Glutamatergic neuron (in vitro differentiated cells): ENCODE results near the gene CDH23. TPM values are rescaled to one million over a fixed set of nuclear protein-coding genes. Genes with fewer than 3 reads are reported as not detected.

ENCODE experiments used
- DNase-seq: peaks from one replicate; pipeline ENCODE4 v3.0.0; 2022
- H3K27ac Mint-ChIP-seq: one replicate; pipeline ENCODE4 v1.8.0; 2020; ENCODE audit warnings: mild to moderate bottlenecking, mixed read lengths, inconsistent platforms; ENCODE audit not compliant: unreplicated experiment
- H3K27me3 Mint-ChIP-seq: one replicate; pipeline ENCODE4 v1.8.0; 2020; ENCODE audit warnings: mild to moderate bottlenecking, moderate library complexity, mixed read lengths, inconsistent platforms; ENCODE audit not compliant: unreplicated experiment
- H3K36me3 Mint-ChIP-seq: one replicate; pipeline ENCODE4 v1.8.0; 2020; ENCODE audit warnings: mild to moderate bottlenecking, mixed read lengths, inconsistent platforms; ENCODE audit not compliant: unreplicated experiment
- H3K4me1 Mint-ChIP-seq: one replicate; pipeline ENCODE4 v1.8.0; 2020; ENCODE audit warnings: mild to moderate bottlenecking, low read depth, mixed read lengths, inconsistent platforms; ENCODE audit not compliant: unreplicated experiment
- H3K4me3 Mint-ChIP-seq: one replicate; pipeline ENCODE4 v1.8.0; 2020; ENCODE audit warnings: mild to moderate bottlenecking, mixed read lengths, inconsistent platforms; ENCODE audit not compliant: unreplicated experiment
- H3K9me3 Mint-ChIP-seq: one replicate; pipeline ENCODE4 v1.8.0; 2020; ENCODE audit warnings: mild to moderate bottlenecking, moderate library complexity, mixed read lengths, inconsistent platforms; ENCODE audit not compliant: unreplicated experiment
- CTCF ChIP-seq: fragments of 200-600 bp; sonication (generic); IDR thresholded peaks from one replicate; pipeline ENCODE4 v1.5.0; 2021; ENCODE audit not compliant: partially characterized antibody, unreplicated experiment
- total RNA-seq: library from RNA; stranded (reverse); fragmentation: NEBNext Ultra II Directional; extraction: Animal tissue kit (Norgen Biotek cat#: 25700); gene quantifications from one replicate; pipeline ENCODE4 v1.2.1, GENCODE V29; 2021; ENCODE audit not compliant: unreplicated experiment

CDH23 gene
- total RNA-seq, 1 donor from 2014 or later, result 2.0 TPM

- no peak for TF ChIP-seq CTCF
- no peak for DNase-seq
- H3K27me3 Mint-ChIP-seq, result peaks cover 6% of the 10 kb centered on the region
- H3K27ac Mint-ChIP-seq, result no peak overlapping the region
- peaks cover 2% of the 10 kb centered on the region for H3K9me3 Mint-ChIP-seq
- no peaks in the 10 kb centered on the region for H3K36me3 Mint-ChIP-seq
- peaks cover 4% of the 10 kb centered on the region for H3K4me1 Mint-ChIP-seq
- H3K4me3 Mint-ChIP-seq, result no peak overlapping the region
Measured at GRCh38 chr10:71767420-71768035, 370.8 kb downstream of the CDH23 start.

GRCh38 chr10:71769279-71769823, 372.6 kb downstream of the CDH23 start:
- no peak for TF ChIP-seq CTCF
- Mint-ChIP-seq H3K27ac (no peak overlapping the region), H3K36me3 (no peaks in the 10 kb centered on the region), H3K9me3 (peaks cover 2% of the 10 kb centered on the region), H3K4me3 (no peak overlapping the region), H3K4me1 (peaks cover 6% of the 10 kb centered on the region), H3K27me3 (peaks cover 4% of the 10 kb centered on the region)
- DNase-seq, result no peak

GRCh38 chr10:71770255-71770654, 373.5 kb downstream of the CDH23 start:
- H3K27ac Mint-ChIP-seq, result no peak overlapping the region
- no peak for TF ChIP-seq CTCF
- DNase-seq, result no peak
- H3K4me3 Mint-ChIP-seq, result no peak overlapping the region
- peaks cover 7% of the 10 kb centered on the region for H3K4me1 Mint-ChIP-seq
- H3K27me3 Mint-ChIP-seq, result peaks cover 5% of the 10 kb centered on the region
- no peaks in the 10 kb centered on the region for H3K36me3 Mint-ChIP-seq
- H3K9me3 Mint-ChIP-seq, result no peaks in the 10 kb centered on the region

GRCh38 chr10:71770789-71771188, 374.1 kb downstream of the CDH23 start:
- Mint-ChIP-seq H3K4me3 (no peak overlapping the region), H3K4me1 (peaks cover 8% of the 10 kb centered on the region), H3K27ac (no peak overlapping the region), H3K27me3 (peaks cover 5% of the 10 kb centered on the region), H3K36me3 (no peaks in the 10 kb centered on the region), H3K9me3 (no peaks in the 10 kb centered on the region)
- TF ChIP-seq CTCF, result no peak
- DNase-seq, result no peak

GRCh38 chr10:71771204-71771603, 374.5 kb downstream of the CDH23 start:
- Mint-ChIP-seq H3K4me1 (peaks cover 12% of the 10 kb centered on the region), H3K36me3 (no peaks in the 10 kb centered on the region), H3K9me3 (peaks cover 3% of the 10 kb centered on the region), H3K27ac (no peak overlapping the region), H3K27me3 (peaks cover 5% of the 10 kb centered on the region), H3K4me3 (no peak overlapping the region)
- TF ChIP-seq CTCF, result no peak
- no peak for DNase-seq
